HUES6 (cell line): ENCODE measurements around the gene SERPINI2.
"Not testable (repeated sequence)": the region's sequence is repeated elsewhere in the genome, so short reads cannot be mapped to it uniquely, and the experiment has no call there.

ENCODE experiments used
- H3K27ac ChIP-seq: 2 replicates; pipeline ENCODE4 v1.7.0; 2013; ENCODE audit warnings: low read depth, mild to moderate bottlenecking, low read length, inconsistent platforms
- H3K27me3 ChIP-seq: 2 replicates; pipeline ENCODE4 v1.6.1; 2013; ENCODE audit warnings: low read length; ENCODE audit not compliant: control insufficient read depth, insufficient read depth
- H3K36me3 ChIP-seq: 2 replicates; pipeline ENCODE4 v1.6.1; 2013; ENCODE audit warnings: low read length; ENCODE audit not compliant: control insufficient read depth, insufficient read depth
- H3K4me1 ChIP-seq: 2 replicates; pipeline ENCODE4 v1.6.1; 2013; ENCODE audit warnings: low read length; ENCODE audit not compliant: control insufficient read depth, insufficient read depth
- H3K4me3 ChIP-seq: 2 replicates; pipeline ENCODE4 v1.5.1; 2013; ENCODE audit warnings: low read depth, low read length
- H3K9ac ChIP-seq: one replicate; pipeline ENCODE4 v1.6.1; 2013; ENCODE audit warnings: mild to moderate bottlenecking, low read length
- H3K9me3 ChIP-seq: 2 replicates; pipeline ENCODE4 v1.6.1; 2013; ENCODE audit warnings: low read depth, low read length; ENCODE audit not compliant: control insufficient read depth, insufficient read depth

The SERPINI2 gene

DNA sequence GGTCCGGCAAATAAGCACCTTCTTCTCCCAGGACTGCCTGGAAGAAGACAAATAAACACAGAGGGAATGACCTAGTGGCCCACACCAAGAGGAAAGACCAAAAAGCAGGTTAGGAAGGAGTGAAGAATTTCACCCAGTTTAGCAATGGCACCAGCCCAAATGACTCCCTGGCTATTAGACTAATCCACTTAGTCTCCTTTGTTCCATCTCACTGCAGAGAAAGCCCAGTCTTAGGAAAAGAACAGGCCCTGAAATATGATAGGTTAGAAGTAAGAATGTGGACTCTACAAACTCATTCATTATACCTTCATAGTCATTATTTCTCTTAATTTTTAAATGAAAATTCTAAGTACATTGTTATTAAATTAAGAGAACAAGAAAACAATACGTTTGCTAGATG is 23.2 kb downstream of the SERPINI2 start:
- Histone ChIP-seq H3K36me3 (peaks cover 2% of the 10 kb centered on the region; the same call in 1 of the 2 replicates), H3K27ac (no peak overlapping the region), H3K9ac (no peak overlapping the region), H3K27me3 (no peaks in the 10 kb centered on the region), H3K4me1 (peaks cover 25% of the 10 kb centered on the region; the same call in 1 of the 2 replicates), H3K9me3 (no peaks in the 10 kb centered on the region), H3K4me3 (no peak overlapping the region)

GRCh38 chr3:167450195-167450594 is 23.6 kb downstream of the SERPINI2 start:
- Histone ChIP-seq H3K9ac (no peak overlapping the region), H3K36me3 (peaks cover 2% of the 10 kb centered on the region; the same call in 1 of the 2 replicates), H3K4me1 (peaks cover 23% of the 10 kb centered on the region; the same call in 1 of the 2 replicates), H3K27ac (no peak overlapping the region), H3K27me3 (no peaks in the 10 kb centered on the region), H3K4me3 (no peak overlapping the region), H3K9me3 (no peaks in the 10 kb centered on the region)

- Histone ChIP-seq H3K27ac (no peak overlapping the region), H3K36me3 (peaks cover 2% of the 10 kb centered on the region; the same call in 1 of the 2 replicates), H3K9me3 (no peaks in the 10 kb centered on the region), H3K27me3 (no peaks in the 10 kb centered on the region), H3K4me3 (no peak overlapping the region), H3K9ac (no peak overlapping the region), H3K4me1 (no peaks in the 10 kb centered on the region)
Observed at GRCh38 chr3:167445491-167445890, 28.4 kb downstream of the SERPINI2 start.

- H3K27ac ChIP-seq, result no peak overlapping the region
- no peak overlapping the region for H3K9ac ChIP-seq
- H3K36me3 ChIP-seq, result peaks cover 4% of the 10 kb centered on the region; the same call in 1 of the 2 replicates
- peaks cover 14% of the 10 kb centered on the region for H3K9me3 ChIP-seq
- H3K27me3 ChIP-seq, result no peaks in the 10 kb centered on the region
- no peak overlapping the region for H3K4me3 ChIP-seq
- H3K4me1 ChIP-seq, result peaks cover 11% of the 10 kb centered on the region
Observed at GRCh38 chr3:167441256-167441655, 32.6 kb downstream of the SERPINI2 start.

DNA sequence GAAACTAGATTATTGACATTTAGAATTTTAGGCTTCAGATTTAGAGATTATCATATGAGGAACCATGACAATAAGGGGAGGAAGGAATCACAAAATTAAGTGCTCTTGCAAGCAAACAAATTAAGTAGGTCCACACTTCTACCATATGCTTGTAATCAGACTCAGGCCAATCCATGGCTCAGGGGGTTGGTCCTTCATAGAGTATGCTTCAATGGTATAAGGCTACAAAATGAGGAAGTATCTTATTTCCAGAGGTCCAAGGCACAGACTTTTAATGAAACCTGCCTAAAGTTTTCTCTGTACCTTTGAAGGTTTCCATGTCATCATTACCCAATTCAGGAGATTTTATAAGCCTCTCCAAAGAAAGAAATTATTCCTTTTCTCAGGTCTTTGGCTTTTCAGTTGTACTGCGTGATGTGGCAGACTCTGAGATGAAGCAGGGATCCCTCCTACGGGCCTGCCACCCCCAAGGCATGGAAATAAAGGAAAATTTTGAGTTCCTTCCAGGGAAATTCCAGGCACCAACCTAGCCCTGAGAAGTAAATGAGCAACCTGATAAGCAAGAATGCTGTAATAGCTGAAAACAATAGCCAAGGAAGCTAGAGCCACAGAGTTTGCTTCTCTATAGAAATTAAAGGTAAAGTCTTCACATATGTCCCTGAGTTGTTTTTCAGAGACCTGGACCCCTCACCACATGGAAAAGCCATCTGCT is 36.3 kb downstream of the SERPINI2 start:
- H3K27ac ChIP-seq, result no peak overlapping the region
- peaks cover 11% of the 10 kb centered on the region for H3K4me1 ChIP-seq
- H3K9ac ChIP-seq, result no peak overlapping the region
- peaks cover 4% of the 10 kb centered on the region; the same call in 1 of the 2 replicates for H3K36me3 ChIP-seq
- H3K27me3 ChIP-seq, result no peaks in the 10 kb centered on the region
- peaks cover 14% of the 10 kb centered on the region for H3K9me3 ChIP-seq
- H3K4me3 ChIP-seq, result no peak overlapping the region

DNA sequence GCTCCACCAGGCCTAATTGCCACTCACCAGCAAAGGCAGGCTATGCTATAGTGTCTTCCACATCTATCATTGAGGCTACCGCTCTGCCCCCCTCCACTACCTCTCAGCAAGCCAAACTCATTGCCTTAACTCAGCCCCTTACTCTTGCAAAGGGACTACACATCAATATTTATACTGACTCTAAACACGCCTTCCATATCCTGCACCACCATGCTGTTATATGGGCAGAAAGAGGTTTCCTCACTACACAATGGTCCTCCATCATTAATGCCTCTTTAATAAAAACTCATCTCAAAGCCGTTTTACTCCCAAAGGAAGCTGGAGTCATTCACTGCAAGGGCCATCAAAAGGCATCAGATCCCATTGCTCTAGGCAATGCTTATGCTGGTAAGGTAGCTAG is 46.9 kb downstream of the SERPINI2 start:
- H3K4me1 ChIP-seq, H3K27ac ChIP-seq, H3K27me3 ChIP-seq, H3K4me3 ChIP-seq, H3K9ac ChIP-seq: not testable (repeated sequence)
- peaks cover 14% of the 10 kb centered on the region; the same call in 1 of the 2 replicates for H3K36me3 ChIP-seq
- peaks cover 39% of the 10 kb centered on the region for H3K9me3 ChIP-seq

GRCh38 chr3:167422396-167422795 is 51.4 kb downstream of the SERPINI2 start:
- Histone ChIP-seq H3K36me3 (peaks cover 12% of the 10 kb centered on the region; the same call in 1 of the 2 replicates), H3K9me3 (peaks cover 33% of the 10 kb centered on the region), H3K27ac (peak overlapping the region; percentile 74; the same call in 1 of the 2 replicates), H3K9ac (peak overlapping the region; percentile 58)
- H3K4me1 ChIP-seq, H3K27me3 ChIP-seq, H3K4me3 ChIP-seq: not testable (repeated sequence)

- Histone ChIP-seq H3K9ac (no peak overlapping the region), H3K4me1 (no peaks in the 10 kb centered on the region), H3K27ac (no peak overlapping the region), H3K9me3 (no peaks in the 10 kb centered on the region), H3K36me3 (no peaks in the 10 kb centered on the region), H3K4me3 (no peak overlapping the region), H3K27me3 (no peaks in the 10 kb centered on the region)
Observed at GRCh38 chr3:167409611-167410010, 64.2 kb downstream of the SERPINI2 start.

GRCh38 chr3:167406876-167407492 is 66.9 kb downstream of the SERPINI2 start:
- H3K9me3 ChIP-seq, result no peaks in the 10 kb centered on the region
- no peaks in the 10 kb centered on the region for H3K27me3 ChIP-seq
- no peaks in the 10 kb centered on the region for H3K36me3 ChIP-seq
- H3K4me1 ChIP-seq, result no peaks in the 10 kb centered on the region
- no peak overlapping the region for H3K4me3 ChIP-seq
- no peak overlapping the region for H3K27ac ChIP-seq
- no peak overlapping the region for H3K9ac ChIP-seq

- Histone ChIP-seq H3K9ac (no peak overlapping the region), H3K36me3 (no peaks in the 10 kb centered on the region), H3K27me3 (no peaks in the 10 kb centered on the region), H3K9me3 (no peaks in the 10 kb centered on the region), H3K27ac (no peak overlapping the region), H3K4me1 (peaks cover 11% of the 10 kb centered on the region), H3K4me3 (no peak overlapping the region)
Observed at GRCh38 chr3:167397826-167398225, 76.0 kb downstream of the SERPINI2 start.

GRCh38 chr3:167396075-167396474 is 77.8 kb downstream of the SERPINI2 start:
- no peak overlapping the region for H3K27ac ChIP-seq
- no peaks in the 10 kb centered on the region for H3K27me3 ChIP-seq
- H3K9me3 ChIP-seq, result no peaks in the 10 kb centered on the region
- no peak overlapping the region for H3K4me3 ChIP-seq
- H3K9ac ChIP-seq, result no peak overlapping the region
- H3K36me3 ChIP-seq, result no peaks in the 10 kb centered on the region
- peaks cover 11% of the 10 kb centered on the region for H3K4me1 ChIP-seq
